ENCODE results near the gene SBNO1.

SBNO1 gene

DNA sequence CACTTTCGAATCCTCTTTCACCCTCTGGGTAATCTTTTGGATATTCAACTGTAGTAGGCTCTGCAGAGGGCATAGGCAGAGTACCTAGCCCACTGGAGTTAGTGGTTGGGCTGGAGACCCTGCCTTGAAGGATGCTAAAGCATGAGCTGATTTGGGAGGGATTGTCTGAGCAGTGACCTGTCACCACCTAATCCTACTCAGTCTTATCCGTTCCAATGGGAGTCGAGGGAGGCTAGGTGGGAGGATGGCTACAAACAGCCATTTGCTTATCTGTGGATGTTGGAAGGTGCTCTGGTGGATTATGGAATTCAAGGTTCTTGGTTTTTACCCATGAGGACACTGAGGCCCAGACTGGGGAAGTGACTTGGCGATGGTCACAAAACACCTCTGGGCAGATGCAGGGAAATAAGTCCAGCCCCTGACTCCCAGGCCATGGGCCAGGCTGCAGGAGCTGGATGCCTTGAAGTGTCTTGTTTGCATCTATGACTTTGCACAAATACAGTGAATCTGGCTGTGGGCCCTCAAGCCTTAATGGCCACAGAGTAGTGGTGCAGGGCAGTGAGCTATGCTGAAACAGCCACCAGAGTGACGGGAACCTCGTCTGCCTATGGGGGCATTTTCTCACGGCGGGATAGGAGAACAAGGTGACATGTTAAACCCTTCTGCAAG lies 23.0 kb upstream of the SBNO1 start (continued):
- TF ChIP-seq ZSCAN18 (tag by site-specific recombination; IDR thresholded peaks at IDR 0.05), result no peak
- 0 out of 2 replicates have a peak, but pooled peaks have one; percentile 2 for TF ChIP-seq ZNF341 (tag by site-specific recombination; IDR thresholded peaks at IDR 0.05; ENCODE audit: low read depth)
- TF ChIP-seq ZBTB6 (tag by site-specific recombination; IDR thresholded peaks at IDR 0.05), result no peak
- no peak for TF ChIP-seq PATZ1 (tag by site-specific recombination; IDR thresholded peaks at IDR 0.05)
- TF ChIP-seq HOXD13 (CRISPR knock-in tag; IDR thresholded peaks at IDR 0.05; ENCODE audit: borderline replicate concordance), result no peak
- no peak for TF ChIP-seq ZNF658 (tag by site-specific recombination; IDR thresholded peaks at IDR 0.05)
- TF ChIP-seq ZNF677 (tag by site-specific recombination; IDR thresholded peaks at IDR 0.05), result no peak
- no peak for TF ChIP-seq ZNF112 (tag by site-specific recombination; IDR thresholded peaks at IDR 0.05)
- TF ChIP-seq GFI1B (tag by site-specific recombination; IDR thresholded peaks at IDR 0.05), result no peak
- no peak for TF ChIP-seq ZNF404 (tag by site-specific recombination; IDR thresholded peaks at IDR 0.05)
- peak; percentile 50; the same call in 1 of the 2 replicates for TF ChIP-seq EGR2 (tag by site-specific recombination; IDR thresholded peaks at IDR 0.05; ENCODE audit: low read depth)
- TF ChIP-seq, protein P1, sequence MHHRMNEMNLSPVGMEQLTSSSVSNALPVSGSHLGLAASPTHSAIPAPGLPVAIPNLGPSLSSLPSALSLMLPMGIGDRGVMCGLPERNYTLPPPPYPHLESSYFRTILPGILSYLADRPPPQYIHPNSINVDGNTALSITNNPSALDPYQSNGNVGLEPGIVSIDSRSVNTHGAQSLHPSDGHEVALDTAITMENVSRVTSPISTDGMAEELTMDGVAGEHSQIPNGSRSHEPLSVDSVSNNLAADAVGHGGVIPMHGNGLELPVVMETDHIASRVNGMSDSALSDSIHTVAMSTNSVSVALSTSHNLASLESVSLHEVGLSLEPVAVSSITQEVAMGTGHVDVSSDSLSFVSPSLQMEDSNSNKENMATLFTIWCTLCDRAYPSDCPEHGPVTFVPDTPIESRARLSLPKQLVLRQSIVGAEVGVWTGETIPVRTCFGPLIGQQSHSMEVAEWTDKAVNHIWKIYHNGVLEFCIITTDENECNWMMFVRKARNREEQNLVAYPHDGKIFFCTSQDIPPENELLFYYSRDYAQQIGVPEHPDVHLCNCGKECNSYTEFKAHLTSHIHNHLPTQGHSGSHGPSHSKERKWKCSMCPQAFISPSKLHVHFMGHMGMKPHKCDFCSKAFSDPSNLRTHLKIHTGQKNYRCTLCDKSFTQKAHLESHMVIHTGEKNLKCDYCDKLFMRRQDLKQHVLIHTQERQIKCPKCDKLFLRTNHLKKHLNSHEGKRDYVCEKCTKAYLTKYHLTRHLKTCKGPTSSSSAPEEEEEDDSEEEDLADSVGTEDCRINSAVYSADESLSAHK (tag by site-specific recombination; IDR thresholded peaks at IDR 0.05), result 0 out of 2 replicates have a peak, but pooled peaks have one; percentile 27
- no peak for TF ChIP-seq ZBTB21 (tag by site-specific recombination; IDR thresholded peaks at IDR 0.05)
- TF ChIP-seq OVOL3 (tag by site-specific recombination; IDR thresholded peaks at IDR 0.05), result no peak
- no peak for TF ChIP-seq PRDM6 (tag by site-specific recombination; IDR thresholded peaks at IDR 0.05)
- TF ChIP-seq ZNF518A (tag by site-specific recombination; conservative IDR thresholded peaks at IDR 0.05; ENCODE audit: low read depth), result no peak
- TF ChIP-seq ZNF488 (tag by site-specific recombination; IDR thresholded peaks at IDR 0.05), result no peak
- TF ChIP-seq ZFHX2 (tag by site-specific recombination; conservative IDR thresholded peaks at IDR 0.05), result peak; percentile 39

Measured in HEK293 (cell line).